22Rv1 (cell line): ENCODE measurements around the gene CENPP.

Experiments
- H3K27ac ChIP-seq: fragments of 450-650 bp; 2 replicates; pipeline ENCODE4 v1.5.1; 2017
- CTCF ChIP-seq: fragments of 450-650 bp; IDR thresholded peaks from 2 replicates; pipeline ENCODE4 v1.5.1; 2017; ENCODE audit warnings: mild to moderate bottlenecking
- ZFX ChIP-seq: fragments of 450-650 bp; IDR thresholded peaks from 2 replicates; pipeline ENCODE4 v1.6.1; 2017; ENCODE audit warnings: antibody characterized with exemption, borderline replicate concordance

CENPP gene

DNA sequence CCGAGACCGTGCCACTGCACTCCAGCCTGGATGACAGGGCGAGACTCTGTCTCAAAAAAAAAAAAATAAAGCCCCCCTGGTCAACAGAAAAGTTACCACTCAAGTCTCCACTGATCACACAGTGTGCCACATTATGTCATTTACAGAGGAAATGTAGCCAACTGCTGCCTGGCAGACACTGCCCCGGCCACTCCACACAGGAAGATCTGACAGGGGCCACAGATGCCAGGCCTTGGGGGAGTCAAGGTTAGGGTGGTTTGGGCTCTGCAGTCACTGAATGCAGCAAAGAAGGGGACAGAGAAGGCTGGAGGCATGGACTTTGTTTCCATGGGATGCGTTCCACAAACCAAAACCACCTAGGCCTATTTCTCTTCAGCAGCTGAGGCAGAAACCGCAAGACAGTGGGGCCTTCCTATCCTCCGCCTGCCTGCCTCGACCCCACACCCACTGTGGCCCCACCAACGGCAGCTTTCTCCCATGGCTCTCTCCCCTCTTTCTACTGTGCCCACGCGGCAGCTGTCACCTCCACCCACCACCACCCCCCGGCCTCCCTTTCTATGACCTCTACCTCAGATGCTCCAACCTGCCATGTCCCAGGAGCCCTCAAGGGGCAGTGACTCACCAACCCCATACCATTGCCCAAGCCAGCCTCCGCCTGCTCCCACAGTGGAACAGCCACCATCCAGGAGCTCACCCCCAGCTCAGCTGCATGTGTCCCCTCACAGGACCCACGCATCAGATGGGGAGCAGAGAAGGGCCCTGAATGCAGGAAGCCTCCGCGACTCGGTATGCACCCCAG, 331.7 kb downstream of the CENPP start:
- TF ChIP-seq CTCF (no peak), ZFX (no peak)
- no peak overlapping the region for H3K27ac ChIP-seq

DNA sequence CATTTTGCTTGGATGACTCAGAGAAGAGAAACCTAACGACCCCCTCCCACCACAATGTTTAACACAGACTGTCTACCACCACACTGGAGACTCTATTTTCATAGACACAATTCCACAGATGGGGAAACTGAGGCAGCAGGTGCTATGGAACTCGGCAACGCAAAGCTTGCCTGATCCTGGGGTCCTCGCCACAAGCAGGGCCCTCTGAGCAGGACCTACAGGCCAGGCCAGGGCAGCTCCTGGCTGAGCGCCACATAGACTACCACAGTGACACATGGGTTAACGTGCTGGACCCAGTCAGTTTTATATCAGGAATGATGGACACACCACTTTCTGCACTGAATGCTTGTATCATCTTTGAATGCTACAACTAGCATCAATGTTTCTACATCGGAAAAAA, 332.4 kb downstream of the CENPP start:
- H3K27ac ChIP-seq, result no peak overlapping the region
- TF ChIP-seq ZFX, result no peak
- no peak for TF ChIP-seq CTCF

- H3K27ac ChIP-seq, result no peak overlapping the region
- TF ChIP-seq ZFX, result no peak
- no peak for TF ChIP-seq CTCF
Observed at GRCh38 chr9:92658611-92659010, 332.9 kb downstream of the CENPP start.

GRCh38 chr9:92659601-92660000, 333.8 kb downstream of the CENPP start:
- TF ChIP-seq ZFX (no peak), CTCF (no peak)
- no peak overlapping the region for H3K27ac ChIP-seq

DNA sequence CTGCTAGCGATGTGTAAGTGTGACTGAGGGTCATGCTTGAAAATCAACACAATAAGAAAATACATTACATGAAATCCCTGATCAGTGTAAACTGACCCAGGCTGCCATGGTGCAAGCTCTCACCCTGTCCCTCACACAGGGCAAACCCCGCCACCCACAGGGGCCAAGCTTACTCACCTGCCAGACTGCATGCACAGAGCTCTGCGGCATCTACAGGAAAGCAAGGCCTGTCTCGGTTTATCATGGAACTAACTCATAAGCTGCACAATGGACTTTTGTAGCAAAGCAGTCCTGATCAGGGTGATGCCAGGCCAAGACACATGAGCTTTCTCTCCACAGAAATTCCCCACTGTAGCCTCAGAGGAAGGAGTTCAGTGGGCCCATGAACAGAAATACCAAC, 334.5 kb downstream of the CENPP start:
- TF ChIP-seq ZFX (no peak), CTCF (no peak)
- H3K27ac ChIP-seq, result no peak overlapping the region

- H3K27ac ChIP-seq, result no peak overlapping the region
- no peak for TF ChIP-seq CTCF
- TF ChIP-seq ZFX, result no peak
Observed at GRCh38 chr9:92661127-92661526, 335.4 kb downstream of the CENPP start.

DNA sequence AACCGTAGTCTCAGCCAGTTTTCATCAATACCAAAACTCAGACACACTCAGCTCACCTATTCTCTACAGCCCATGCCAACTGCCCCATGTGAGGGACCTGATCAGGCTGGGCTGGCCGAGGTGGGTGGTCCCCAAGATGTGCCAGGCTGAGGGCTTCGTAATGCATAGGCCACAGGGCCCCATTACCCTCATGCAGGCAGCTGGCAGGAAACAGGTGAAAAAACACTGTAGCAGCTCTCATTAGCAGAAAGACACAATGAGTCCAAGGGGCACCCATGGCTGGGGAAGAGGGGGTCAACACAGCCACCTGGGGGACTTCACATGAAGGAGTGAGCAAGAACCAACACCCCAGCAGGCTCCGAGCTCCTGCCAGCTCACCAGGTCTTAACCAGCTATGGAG, 336.0 kb downstream of the CENPP start:
- TF ChIP-seq ZFX (no peak), CTCF (no peak)
- no peak overlapping the region for H3K27ac ChIP-seq
